TTC549 (cell line): ENCODE data around the gene PGA5.

Experiments
- FAIRE-seq: peaks from 2 replicates; lab custom pipeline; 2012; peaks lifted over from hg19 to GRCh38; lab: Jason Lieb, UNC

The PGA5 gene

GRCh38 chr11:61267437-61267841, 26.5 kb downstream of the PGA5 start:
- no peak for FAIRE-seq

DNA sequence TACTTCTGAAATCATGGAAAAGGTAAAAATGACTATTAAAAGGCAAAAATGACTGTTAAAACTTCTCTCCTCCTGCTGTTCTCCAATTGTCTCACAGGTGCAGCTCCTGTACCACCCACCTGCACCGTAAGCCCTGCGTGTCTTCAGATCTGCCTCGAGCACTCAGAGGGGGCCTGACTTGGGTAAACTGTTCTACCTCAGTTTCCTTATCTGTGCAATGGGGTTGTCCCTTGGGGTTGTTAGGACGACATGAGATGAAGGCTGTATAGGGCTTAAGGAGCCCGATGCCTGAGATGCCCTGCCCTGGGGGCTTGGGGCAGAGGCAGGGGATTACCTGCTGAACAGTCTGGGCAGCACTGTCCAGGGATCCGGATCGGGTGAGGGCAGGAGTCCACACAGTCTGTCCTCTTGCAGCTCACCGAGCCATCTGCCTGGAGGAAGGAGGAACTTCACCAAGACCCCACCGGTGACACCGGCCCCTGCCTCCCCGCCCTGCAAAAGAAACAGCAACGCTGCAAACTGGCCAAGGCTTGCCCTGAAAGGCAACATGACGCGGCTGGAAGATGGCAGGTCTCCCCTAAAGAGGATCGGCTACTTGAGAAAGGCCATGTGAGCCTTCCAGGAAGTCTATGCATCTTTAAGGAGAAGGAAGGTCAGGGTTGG, 27.7 kb downstream of the PGA5 start:
- FAIRE-seq: no peak

GRCh38 chr11:61270354-61271076, 29.5 kb downstream of the PGA5 start:
- FAIRE-seq: no peak

DNA sequence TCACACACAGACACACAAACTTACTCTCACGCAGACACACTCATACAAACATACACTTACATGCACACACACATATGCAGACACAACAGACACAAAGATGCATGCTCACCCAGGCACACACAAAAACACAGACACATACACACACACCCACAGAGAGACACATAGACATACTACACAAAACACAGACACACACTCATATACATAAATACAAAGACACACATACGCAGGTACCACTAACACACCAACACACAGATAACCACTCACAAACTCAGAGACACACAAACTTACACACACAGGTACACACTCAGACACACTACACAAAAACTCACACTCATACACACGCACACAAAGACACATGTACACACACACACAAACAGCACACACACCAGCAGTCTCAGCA, 31.8 kb downstream of the PGA5 start:
- no peak for FAIRE-seq

GRCh38 chr11:61273178-61274078, 32.5 kb downstream of the PGA5 start:
- FAIRE-seq: no peak

GRCh38 chr11:61274084-61274483, 33.1 kb downstream of the PGA5 start:
- FAIRE-seq: no peak

GRCh38 chr11:61275191-61275590, 34.2 kb downstream of the PGA5 start:
- FAIRE-seq: no peak

DNA sequence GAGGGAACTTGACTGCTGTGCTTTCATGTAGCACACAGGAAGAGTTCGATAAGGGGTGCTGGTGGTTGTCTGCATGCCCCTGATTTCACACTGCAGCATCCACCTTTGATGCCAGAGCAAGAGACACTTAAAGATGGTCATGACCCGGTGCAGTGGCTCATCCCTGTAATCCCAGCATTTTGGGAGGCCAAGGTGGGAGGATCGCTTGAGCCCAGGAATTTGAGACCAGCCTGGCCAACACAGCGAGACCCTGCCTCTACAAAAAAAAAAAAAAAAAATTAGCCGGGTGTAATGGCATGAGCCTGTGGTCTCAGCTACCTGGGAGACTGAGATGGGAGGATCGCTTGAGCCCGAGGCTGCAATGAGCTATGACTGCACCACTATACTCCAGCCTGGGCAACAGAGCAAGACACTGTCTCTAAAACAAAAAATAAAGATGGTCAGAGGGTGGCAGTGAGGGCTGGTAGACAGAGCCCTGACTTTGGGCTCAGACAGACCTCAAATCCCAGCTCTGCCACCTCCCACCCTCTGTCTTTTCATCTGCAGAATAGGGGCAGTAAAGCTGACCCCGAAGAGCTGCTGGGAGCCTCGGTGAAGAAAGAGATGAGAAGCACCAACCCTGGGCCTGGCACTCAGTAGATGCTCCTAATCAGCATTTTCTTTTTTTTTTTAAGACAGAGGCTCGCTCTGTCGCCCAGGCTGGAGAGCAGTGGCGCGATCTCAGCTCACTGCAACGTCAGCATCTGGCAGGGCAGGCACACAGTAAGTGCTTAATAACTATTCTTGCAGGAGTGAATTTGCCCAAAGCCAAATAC, 36.4 kb downstream of the PGA5 start:
- no peak for FAIRE-seq

GRCh38 chr11:61278001-61278470, 37.1 kb downstream of the PGA5 start:
- FAIRE-seq: no peak

GRCh38 chr11:61279934-61280659, 39.1 kb downstream of the PGA5 start:
- no peak for FAIRE-seq

- no peak for FAIRE-seq
These were observed 40.1 kb downstream of the PGA5 start for GRCh38 chr11:61280883-61281580.

- FAIRE-seq: no peak
These were observed 40.7 kb downstream of the PGA5 start for GRCh38 chr11:61281581-61282250.

DNA sequence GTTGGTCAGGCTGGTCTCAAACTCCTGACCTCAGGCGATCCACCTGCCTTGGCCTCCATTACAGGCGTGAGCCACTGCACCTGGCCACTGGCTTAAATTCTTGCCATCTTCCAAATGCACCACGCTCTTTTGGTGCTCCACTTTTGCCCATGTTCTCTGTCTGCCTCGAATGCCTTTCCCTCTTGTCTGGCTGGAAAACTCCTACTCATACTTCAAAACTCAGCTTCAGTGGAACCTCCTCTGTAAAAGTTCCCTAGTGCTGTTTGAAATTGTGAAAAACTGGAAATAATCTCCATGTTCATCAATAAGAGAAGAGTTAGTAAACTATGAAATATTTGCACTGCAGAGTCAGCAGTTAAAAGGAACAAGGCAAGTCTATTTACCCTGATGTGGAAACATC, 42.6 kb downstream of the PGA5 start:
- FAIRE-seq: no peak

DNA sequence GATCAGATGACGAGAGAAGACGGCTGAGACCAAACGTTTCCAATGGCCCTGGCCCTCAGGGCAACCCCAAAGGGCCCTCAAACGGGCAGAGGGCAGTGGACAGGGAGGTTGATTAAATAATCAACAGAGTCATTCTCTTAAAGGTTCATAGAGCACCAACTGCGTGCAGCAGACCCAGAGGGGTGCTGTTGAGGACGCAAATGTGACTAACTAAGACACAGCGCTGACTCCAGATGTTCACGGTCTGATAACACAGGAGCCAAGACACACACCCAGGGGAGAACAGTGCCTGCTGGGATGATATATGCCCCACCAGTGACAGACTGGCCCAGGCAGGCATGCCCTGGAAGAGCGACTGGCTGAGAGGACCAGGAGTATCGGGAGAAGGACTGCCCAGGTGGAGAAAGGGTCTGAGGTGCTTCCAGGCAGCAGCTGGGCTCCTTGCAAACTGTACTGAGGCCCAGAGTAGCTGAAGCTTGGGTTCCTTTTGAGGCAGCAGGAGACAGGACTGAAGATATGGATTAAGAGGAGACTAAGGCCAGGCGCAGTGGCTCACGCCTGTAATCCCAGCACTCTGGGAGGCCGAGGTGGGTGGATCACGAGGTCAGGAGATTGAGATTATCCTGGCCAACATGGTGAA, 46.5 kb downstream of the PGA5 start:
- no peak for FAIRE-seq

DNA sequence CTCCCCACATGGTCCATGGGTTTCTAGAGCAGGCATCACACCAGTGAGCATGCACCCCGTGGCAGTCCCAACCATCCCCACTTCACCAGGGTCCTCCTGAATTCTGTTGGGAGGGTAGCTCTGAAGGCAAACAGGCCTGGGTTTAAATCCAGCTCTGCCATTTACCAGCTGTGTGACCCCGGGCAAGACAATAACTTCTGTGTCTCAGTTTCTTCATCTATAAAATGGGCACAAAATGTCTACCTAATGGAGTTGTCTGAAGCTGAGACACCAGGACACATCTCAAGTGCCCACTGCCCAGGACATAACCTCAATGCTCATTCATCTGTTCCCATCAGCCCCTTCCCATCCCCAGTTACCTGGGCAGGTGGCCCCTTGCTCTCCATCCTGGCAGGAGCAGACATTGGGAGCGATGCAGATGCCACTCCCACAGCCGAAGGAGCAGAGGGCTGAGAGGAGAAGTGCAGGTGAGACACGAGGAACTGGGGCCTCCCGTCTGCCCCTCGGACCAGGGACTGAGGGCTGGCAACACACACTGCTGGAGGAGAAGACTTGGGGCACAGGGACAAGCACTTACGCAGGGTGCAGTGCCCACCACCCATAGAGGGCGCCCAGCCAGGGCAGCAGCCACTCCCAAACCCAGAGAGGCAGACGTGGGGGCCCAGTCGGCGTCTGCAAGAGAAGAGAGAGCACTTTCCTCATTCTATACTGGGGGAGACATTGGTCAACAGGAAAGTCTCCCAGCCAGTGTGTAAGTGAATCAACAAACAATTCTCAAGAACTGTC, 50.1 kb downstream of the PGA5 start:
- no peak for FAIRE-seq

DNA sequence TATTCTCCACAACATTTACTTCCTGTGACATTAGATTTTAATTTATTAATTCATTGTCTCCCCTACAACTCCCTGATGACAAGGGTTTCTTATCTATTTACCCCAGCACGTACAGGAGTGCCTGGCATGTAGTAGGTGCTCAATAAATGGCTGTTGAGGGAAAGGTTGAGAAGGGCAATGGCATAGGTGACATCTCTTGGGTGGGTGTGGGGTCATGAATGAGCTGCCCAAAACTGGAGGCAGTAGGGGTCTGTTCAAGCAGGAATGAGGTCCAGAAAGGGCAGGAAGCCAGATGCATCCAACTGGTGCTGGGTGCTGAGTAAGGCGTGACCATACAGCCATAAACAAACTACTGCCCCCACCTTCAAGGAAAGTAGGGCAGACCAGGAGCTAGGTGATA, 51.4 kb downstream of the PGA5 start:
- FAIRE-seq: no peak

GRCh38 chr11:61293867-61294716, 53.1 kb downstream of the PGA5 start:
- FAIRE-seq: no peak
